ENCODE data around the gene TM2D3.
A peak's percentile ranks its signal among the peaks of the same experiment; 100 is the strongest.

Gene TM2D3

GRCh38 chr15:101654171-101654570 lies 2.0 kb upstream of the TM2D3 start:
- no peak for ATAC-seq
- TF ChIP-seq PPARA (CRISPR knock-in tag; IDR thresholded peaks at IDR 0.05; ENCODE audit: borderline replicate concordance) (no peak), RARB (CRISPR knock-in tag; IDR thresholded peaks at IDR 0.05) (no peak), ZNF70 (CRISPR knock-in tag; IDR thresholded peaks at IDR 0.05) (no peak), ISL1 (CRISPR knock-in tag; IDR thresholded peaks at IDR 0.05) (no peak), OSR1 (CRISPR knock-in tag; IDR thresholded peaks at IDR 0.05) (no peak), CREB5 (CRISPR knock-in tag; IDR thresholded peaks at IDR 0.05; ENCODE audit: low read depth) (no peak), ZFP3 (CRISPR knock-in tag; IDR thresholded peaks at IDR 0.05) (no peak), ZNF565 (CRISPR knock-in tag; conservative IDR thresholded peaks at IDR 0.05; ENCODE audit: low read depth) (no peak), POU6F1 (CRISPR knock-in tag; IDR thresholded peaks at IDR 0.05; ENCODE audit: borderline replicate concordance, low read depth) (no peak), BACH2 (CRISPR knock-in tag; IDR thresholded peaks at IDR 0.05; ENCODE audit: borderline replicate concordance) (no peak), ZC3H10 (CRISPR knock-in tag; IDR thresholded peaks at IDR 0.05) (no peak), SNAI2 (CRISPR knock-in tag; IDR thresholded peaks at IDR 0.05) (no peak), PATZ1 (CRISPR knock-in tag; IDR thresholded peaks at IDR 0.05; ENCODE audit: borderline replicate concordance) (no peak), ZNF8 (CRISPR knock-in tag; IDR thresholded peaks at IDR 0.05) (no peak)
- TF ChIP-seq, protein P1, sequence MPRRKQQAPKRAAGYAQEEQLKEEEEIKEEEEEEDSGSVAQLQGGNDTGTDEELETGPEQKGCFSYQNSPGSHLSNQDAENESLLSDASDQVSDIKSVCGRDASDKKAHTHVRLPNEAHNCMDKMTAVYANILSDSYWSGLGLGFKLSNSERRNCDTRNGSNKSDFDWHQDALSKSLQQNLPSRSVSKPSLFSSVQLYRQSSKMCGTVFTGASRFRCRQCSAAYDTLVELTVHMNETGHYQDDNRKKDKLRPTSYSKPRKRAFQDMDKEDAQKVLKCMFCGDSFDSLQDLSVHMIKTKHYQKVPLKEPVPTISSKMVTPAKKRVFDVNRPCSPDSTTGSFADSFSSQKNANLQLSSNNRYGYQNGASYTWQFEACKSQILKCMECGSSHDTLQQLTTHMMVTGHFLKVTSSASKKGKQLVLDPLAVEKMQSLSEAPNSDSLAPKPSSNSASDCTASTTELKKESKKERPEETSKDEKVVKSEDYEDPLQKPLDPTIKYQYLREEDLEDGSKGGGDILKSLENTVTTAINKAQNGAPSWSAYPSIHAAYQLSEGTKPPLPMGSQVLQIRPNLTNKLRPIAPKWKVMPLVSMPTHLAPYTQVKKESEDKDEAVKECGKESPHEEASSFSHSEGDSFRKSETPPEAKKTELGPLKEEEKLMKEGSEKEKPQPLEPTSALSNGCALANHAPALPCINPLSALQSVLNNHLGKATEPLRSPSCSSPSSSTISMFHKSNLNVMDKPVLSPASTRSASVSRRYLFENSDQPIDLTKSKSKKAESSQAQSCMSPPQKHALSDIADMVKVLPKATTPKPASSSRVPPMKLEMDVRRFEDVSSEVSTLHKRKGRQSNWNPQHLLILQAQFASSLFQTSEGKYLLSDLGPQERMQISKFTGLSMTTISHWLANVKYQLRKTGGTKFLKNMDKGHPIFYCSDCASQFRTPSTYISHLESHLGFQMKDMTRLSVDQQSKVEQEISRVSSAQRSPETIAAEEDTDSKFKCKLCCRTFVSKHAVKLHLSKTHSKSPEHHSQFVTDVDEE (CRISPR knock-in tag; IDR thresholded peaks at IDR 0.05) = no peak

DNA sequence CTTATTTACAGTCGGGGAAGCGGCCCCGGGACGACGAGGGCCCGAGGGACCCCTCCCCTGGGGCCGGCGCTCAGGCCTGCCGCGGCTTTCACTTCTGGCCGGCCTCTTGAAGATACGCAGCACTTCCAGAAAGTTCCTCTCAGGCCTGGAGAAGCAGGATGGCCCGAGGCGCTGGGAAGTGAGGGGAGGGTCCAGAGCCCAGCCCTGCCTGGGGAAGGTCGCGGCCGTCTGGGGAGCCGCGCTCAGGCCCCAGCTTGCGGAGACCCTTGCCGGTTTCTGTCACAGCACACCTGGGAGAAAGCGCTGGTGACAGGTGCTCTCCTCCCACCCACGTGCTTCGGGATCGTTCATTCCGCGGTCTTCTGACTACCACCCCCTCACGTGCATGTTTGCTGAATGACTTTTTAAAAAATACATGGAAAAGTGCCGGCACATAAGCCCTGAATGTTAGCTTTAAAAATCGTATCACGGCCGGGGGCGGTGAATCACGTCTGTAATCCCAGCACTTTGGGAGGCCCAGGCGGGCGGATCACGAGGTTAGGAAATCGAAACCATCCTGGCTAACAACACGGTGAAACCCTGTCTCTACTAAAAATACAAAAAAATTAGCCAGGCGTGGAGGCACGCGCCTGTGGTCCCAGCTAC lies 727 bp upstream of the TM2D3 start:
- TF ChIP-seq ZNF70 (CRISPR knock-in tag; IDR thresholded peaks at IDR 0.05) = no peak
- TF ChIP-seq ZFP3 (CRISPR knock-in tag; IDR thresholded peaks at IDR 0.05) = no peak
- TF ChIP-seq GLIS3 (CRISPR knock-in tag; IDR thresholded peaks at IDR 0.05) = no peak
- no peak for TF ChIP-seq ZNF8 (CRISPR knock-in tag; IDR thresholded peaks at IDR 0.05)
- TF ChIP-seq PPARA (CRISPR knock-in tag; IDR thresholded peaks at IDR 0.05; ENCODE audit: borderline replicate concordance) = no peak
- TF ChIP-seq TOX (CRISPR knock-in tag; IDR thresholded peaks at IDR 0.05; ENCODE audit: borderline replicate concordance) = no peak
- no peak for TF ChIP-seq OSR1 (CRISPR knock-in tag; IDR thresholded peaks at IDR 0.05)
- peak; percentile 37 for ATAC-seq

- TF ChIP-seq, protein P1 (CRISPR knock-in tag; IDR thresholded peaks at IDR 0.05) = no peak
- TF ChIP-seq GLIS3 (CRISPR knock-in tag; IDR thresholded peaks at IDR 0.05) (no peak), ZNF565 (CRISPR knock-in tag; conservative IDR thresholded peaks at IDR 0.05; ENCODE audit: low read depth) (no peak), POU6F1 (CRISPR knock-in tag; IDR thresholded peaks at IDR 0.05; ENCODE audit: borderline replicate concordance, low read depth) (no peak), ZFP30 (CRISPR knock-in tag; IDR thresholded peaks at IDR 0.05) (no peak), BACH2 (CRISPR knock-in tag; IDR thresholded peaks at IDR 0.05; ENCODE audit: borderline replicate concordance) (no peak), OSR1 (CRISPR knock-in tag; IDR thresholded peaks at IDR 0.05) (no peak), SNAI2 (CRISPR knock-in tag; IDR thresholded peaks at IDR 0.05) (no peak), ISL1 (CRISPR knock-in tag; IDR thresholded peaks at IDR 0.05) (no peak), CSRNP3 (CRISPR knock-in tag; IDR thresholded peaks at IDR 0.05) (no peak)
- peak; percentile 58 for ATAC-seq
These were observed 555 bp downstream of the TM2D3 start for GRCh38 chr15:101651554-101652097.
